Fibroblast of skin of left quadriceps (primary cell): ENCODE results near the gene TOMM20L.

Experiments
- DNase-seq, 2 experiments: peaks; one replicate each; pipeline ENCODE4 v3.0.0-alpha.2; 2013; ENCODE audit warnings: low read depth in 2 of 2

The TOMM20L gene

DNA sequence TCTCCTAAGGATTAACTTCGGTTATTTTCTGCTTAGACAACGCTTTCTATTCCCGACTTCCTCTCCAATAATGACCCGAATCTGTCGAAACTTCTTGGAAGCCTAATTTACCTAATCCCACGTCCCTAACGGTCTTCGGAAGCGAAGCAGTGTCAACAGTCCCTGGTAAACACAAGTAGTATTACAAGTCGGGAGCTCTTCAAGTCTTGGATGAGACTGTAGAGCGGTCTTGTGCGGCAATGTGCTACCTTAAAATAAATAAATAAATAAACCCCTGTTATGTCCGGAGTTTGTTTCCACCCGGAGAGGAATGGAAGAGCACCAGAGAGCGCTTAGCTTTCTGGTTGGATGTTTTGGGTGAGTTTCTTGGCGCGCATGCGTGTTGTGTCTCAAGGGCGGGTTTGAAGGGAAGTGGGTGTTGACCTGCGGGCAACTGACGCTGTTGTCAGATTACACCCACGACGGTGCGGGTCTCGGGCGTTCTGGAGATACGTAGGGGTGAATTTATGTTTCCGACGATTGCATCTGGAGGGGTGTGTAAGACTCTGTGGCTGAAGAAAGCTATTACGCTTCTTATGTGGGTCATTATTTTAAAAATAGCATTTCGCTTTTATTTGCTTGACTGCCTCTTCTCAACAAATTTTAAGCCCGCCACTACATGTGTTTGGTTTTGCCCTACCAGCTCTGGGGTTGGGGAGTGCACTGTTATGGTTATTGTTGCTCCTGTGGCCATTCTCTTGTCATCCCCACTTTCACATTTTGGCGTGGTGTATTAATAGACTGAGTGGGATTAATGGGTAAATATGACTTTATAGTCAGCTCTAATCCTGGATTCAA, 31.8 kb downstream of the TOMM20L start, which contains the start of the genes KIAA0586 and TIMM9:
Gene KIAA0586 (plus strand): TSS at position 439 of the 837 bp plus-strand sequence. CDS start 546 bp downstream, outside the sequence.
Gene TIMM9 (minus strand): TSS at position 251 of the 837 bp plus-strand sequence. CDS start 15,586 bp downstream, outside the sequence.
- DNase-seq: peak; percentile 98 to 99

DNA sequence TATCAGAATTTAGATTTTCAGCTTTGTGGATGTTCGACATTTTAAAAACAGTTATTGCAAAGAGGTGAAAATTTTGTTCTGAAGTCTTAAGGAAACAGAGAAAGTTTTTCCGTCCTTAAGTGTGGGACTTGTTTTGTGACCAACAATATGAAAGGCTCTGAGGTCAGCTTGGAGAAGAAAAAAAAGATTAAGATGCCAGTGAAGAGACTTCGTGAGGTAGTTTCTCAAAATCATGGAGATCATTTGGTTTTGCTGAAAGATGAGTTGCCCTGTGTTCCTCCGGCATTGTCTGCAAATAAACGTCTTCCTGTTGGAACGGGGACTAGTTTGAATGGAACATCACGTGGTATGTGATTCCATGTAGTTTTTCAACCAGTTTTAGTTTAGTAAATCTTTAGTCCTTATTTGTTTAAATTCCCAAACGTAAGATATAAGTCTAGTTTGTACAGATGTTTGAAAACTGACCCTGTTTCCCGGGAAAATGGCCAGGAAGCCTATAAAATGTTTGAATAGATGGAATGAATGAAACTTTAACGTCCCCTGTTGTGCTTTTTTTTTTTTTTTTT, 32.5 kb downstream of the TOMM20L start:
- peak; percentile 8 to 9 for DNase-seq

DNA sequence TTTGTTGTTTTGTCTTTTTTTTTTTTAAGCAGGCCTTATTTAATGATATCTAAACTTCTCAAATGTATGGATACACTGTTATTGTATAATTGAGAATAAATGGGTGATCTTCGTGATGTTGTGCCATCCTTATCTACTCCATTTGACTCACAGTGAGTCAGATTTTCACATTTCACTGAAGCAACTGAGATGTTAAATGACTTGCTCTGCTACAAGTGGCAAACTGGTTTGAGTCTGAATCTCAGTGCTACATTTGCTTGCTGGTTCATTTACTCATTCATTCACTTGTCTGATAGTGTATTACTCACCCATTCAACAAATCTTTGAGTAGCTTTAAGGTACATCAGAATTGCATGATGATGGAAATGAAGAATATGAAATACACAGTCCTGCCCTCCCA, 34.4 kb downstream of the TOMM20L start:
- no peak for DNase-seq

DNA sequence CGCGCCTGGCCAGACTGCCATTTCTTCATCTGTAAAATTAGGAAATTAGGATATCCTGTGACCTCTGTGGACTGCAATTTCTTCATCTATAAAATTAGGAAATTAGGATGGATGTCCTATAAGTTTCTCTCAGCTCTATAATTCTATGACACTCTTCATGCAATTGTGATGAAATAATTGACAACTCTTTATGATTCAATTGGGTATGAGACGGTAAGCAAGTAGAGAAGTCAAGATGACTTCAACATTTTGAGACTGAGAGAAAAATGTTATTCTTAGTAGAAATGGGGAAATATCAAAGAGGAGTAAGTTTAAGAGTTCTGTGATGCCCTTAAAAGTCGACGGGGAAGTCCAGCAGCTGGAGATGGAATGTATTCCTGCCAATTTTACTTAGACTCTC, 43.7 kb downstream of the TOMM20L start:
- no peak for DNase-seq

DNA sequence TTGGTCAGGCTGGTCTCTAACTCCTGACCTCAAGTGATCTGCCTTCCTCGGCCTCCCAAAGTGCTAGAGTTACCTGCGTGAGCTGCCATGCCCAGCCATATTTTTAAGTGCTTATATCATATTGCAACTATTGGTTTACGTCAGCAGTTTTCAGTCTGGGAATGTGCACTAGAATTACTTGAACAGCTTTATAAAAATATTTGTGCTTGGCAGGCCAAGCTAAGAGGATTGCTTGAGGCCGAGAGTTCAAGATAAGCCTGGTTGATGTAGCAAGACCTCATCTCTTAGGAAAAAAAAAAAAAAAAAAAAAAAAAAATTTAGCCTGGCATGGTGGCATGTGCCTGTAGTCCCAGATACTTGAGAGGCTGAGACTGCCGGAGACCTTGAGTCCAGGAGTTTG, 48.9 kb downstream of the TOMM20L start:
- DNase-seq: no peak

DNA sequence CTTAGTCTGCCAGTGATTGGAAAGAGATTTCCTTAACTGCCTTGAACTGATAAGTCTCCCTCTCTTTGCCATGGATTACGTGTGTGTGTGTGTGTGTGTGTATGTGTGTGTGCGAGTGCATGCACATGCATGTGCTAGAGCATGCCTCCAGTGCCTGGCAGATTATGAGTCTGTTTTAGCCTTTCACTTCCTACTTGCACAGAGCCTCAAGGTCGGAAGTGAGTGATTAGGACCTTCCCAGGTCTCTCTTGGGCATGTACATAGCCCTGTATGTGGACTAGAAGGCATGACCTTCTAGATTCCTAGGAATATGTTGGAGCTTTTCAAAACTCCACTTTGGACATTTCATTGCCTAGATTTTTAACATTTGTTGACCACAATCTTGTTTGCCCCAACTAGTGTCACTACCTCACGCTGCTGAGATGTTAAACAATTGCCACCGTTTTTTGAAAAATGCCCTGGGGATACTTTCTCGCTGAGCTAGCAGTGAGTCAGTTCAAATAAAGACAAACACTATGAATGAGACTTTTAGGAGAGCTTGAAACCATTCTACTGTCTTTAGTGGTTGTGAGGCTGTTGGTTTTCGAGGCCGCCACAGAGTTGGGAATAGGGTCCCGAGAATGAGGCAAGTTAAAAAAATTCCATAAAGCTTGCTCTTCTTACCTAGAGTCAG, 60.0 kb downstream of the TOMM20L start:
- DNase-seq: no peak
